Glutamatergic neuron (in vitro differentiated cells): ENCODE measurements around the gene HACE1. TPM values are rescaled to one million over a fixed set of nuclear protein-coding genes. Genes with fewer than 3 reads are reported as not detected.

Experiments
- DNase-seq: peaks from one replicate; pipeline ENCODE4 v3.0.0; 2022
- H3K27ac Mint-ChIP-seq: one replicate; pipeline ENCODE4 v1.8.0; 2020; ENCODE audit warnings: mild to moderate bottlenecking, mixed read lengths, inconsistent platforms; ENCODE audit not compliant: unreplicated experiment
- H3K27me3 Mint-ChIP-seq: one replicate; pipeline ENCODE4 v1.8.0; 2020; ENCODE audit warnings: mild to moderate bottlenecking, moderate library complexity, mixed read lengths, inconsistent platforms; ENCODE audit not compliant: unreplicated experiment
- H3K36me3 Mint-ChIP-seq: one replicate; pipeline ENCODE4 v1.8.0; 2020; ENCODE audit warnings: mild to moderate bottlenecking, mixed read lengths, inconsistent platforms; ENCODE audit not compliant: unreplicated experiment
- H3K4me1 Mint-ChIP-seq: one replicate; pipeline ENCODE4 v1.8.0; 2020; ENCODE audit warnings: mild to moderate bottlenecking, low read depth, mixed read lengths, inconsistent platforms; ENCODE audit not compliant: unreplicated experiment
- H3K4me3 Mint-ChIP-seq: one replicate; pipeline ENCODE4 v1.8.0; 2020; ENCODE audit warnings: mild to moderate bottlenecking, mixed read lengths, inconsistent platforms; ENCODE audit not compliant: unreplicated experiment
- H3K9me3 Mint-ChIP-seq: one replicate; pipeline ENCODE4 v1.8.0; 2020; ENCODE audit warnings: mild to moderate bottlenecking, moderate library complexity, mixed read lengths, inconsistent platforms; ENCODE audit not compliant: unreplicated experiment
- CTCF ChIP-seq: fragments of 200-600 bp; sonication (generic); IDR thresholded peaks from one replicate; pipeline ENCODE4 v1.5.0; 2021; ENCODE audit not compliant: partially characterized antibody, unreplicated experiment
- total RNA-seq: library from RNA; stranded (reverse); fragmentation: NEBNext Ultra II Directional; extraction: Animal tissue kit (Norgen Biotek cat#: 25700); gene quantifications from one replicate; pipeline ENCODE4 v1.2.1, GENCODE V29; 2021; ENCODE audit not compliant: unreplicated experiment

HACE1 gene
- total RNA-seq, 1 donor from 2014 or later = 22.0 TPM

DNA sequence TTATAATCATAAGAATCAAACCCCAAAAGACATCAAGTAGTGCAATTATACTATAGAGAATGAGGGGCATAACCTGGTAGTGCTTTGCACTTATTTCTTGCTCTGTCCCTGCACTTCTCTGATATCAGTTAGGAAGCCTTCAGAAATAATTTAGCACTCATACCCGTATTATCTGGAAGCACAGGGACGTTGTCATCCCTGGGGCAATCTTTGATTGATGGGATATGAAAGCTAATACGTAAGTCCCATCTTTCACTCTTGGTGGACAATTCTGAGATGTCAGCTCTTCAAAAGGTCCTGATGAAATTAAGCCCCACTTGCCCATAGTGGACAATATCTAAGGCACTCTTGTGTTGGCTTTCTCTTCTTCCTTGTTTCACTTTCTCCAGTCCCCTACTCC lies 144.9 kb downstream of the HACE1 start:
- no peaks in the 10 kb centered on the region for H3K9me3 Mint-ChIP-seq
- no peak for TF ChIP-seq CTCF

GRCh38 chr6:104713982-104714381 lies 145.7 kb downstream of the HACE1 start:
- no peaks in the 10 kb centered on the region for H3K36me3 Mint-ChIP-seq
- H3K4me3 Mint-ChIP-seq = no peak overlapping the region
- H3K27ac Mint-ChIP-seq = no peak overlapping the region
- H3K27me3 Mint-ChIP-seq = no peaks in the 10 kb centered on the region
- no peak for TF ChIP-seq CTCF
- no peaks in the 10 kb centered on the region for H3K9me3 Mint-ChIP-seq
- H3K4me1 Mint-ChIP-seq = peaks cover 3% of the 10 kb centered on the region
- DNase-seq = no peak

More for the DNA sequence above, 144.9 kb downstream of the HACE1 start:
- DNase-seq = no peak
- Mint-ChIP-seq H3K27me3 (no peaks in the 10 kb centered on the region), H3K4me1 (peaks cover 4% of the 10 kb centered on the region), H3K4me3 (no peak overlapping the region), H3K27ac (no peak overlapping the region), H3K36me3 (no peaks in the 10 kb centered on the region)

DNA sequence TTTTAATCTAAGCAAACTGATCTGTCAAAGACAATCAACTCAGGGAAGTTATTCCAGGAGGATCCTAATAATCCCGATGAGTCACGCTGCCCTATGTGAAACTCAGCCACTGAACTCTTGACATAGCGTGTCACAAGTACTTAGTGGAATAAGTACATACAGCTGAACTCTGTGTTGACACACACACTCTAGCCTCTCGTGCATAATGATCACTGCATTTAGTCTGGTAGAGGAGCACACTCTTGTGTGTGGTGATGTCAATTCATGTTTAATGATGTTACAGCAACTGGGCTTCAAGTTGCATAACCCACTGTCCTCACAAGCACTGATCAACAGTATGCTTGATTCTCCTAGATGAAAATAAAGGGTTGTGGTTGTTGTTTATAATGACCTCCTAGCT lies 148.3 kb downstream of the HACE1 start:
- no peak overlapping the region for H3K4me3 Mint-ChIP-seq
- H3K27me3 Mint-ChIP-seq = no peaks in the 10 kb centered on the region
- no peak for DNase-seq
- no peak for TF ChIP-seq CTCF
- H3K4me1 Mint-ChIP-seq = no peaks in the 10 kb centered on the region
- H3K27ac Mint-ChIP-seq = no peak overlapping the region
- H3K36me3 Mint-ChIP-seq = no peaks in the 10 kb centered on the region
- peaks cover 1% of the 10 kb centered on the region for H3K9me3 Mint-ChIP-seq

DNA sequence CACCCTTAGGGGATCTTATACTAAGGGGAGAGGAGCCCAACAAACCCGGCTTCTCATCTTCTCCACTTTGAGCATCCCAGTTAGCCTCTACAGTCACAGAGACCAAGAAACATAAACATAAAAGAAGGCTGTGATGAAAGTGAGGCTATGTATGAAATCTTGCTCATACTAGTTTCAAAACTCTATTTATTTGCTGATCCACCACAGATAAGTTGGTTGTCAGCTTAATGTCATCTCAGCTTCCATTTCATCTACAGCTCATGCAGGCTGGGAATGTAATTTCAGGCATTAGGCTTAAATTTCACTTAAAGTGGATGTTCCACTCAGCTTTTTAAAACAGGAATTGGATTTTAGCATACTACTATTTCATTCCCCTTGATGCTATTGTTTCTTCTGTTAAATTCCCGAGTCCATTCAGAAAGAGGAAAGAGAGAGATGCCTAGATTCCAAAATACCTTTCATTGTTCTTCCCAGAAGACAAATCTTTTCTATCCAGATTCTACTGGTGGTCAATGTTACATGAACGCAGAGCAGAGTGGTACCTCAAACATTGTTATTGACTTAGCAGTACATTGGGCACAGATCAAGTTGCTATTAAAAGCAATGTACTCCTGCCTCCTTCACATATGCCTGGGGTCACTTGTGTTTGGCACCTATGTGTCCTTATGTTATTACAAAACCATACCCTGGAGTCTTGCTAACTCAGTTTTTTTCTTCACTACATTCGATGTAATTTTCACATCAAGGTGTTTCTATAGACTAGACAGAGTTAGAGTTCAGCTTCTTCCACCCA lies 149.0 kb downstream of the HACE1 start:
- no peak overlapping the region for H3K27ac Mint-ChIP-seq
- no peak overlapping the region for H3K4me3 Mint-ChIP-seq
- no peak for DNase-seq
- TF ChIP-seq CTCF = no peak
- H3K36me3 Mint-ChIP-seq = no peaks in the 10 kb centered on the region
- peaks cover 1% of the 10 kb centered on the region for H3K9me3 Mint-ChIP-seq
- H3K27me3 Mint-ChIP-seq = no peaks in the 10 kb centered on the region
- H3K4me1 Mint-ChIP-seq = no peaks in the 10 kb centered on the region

DNA sequence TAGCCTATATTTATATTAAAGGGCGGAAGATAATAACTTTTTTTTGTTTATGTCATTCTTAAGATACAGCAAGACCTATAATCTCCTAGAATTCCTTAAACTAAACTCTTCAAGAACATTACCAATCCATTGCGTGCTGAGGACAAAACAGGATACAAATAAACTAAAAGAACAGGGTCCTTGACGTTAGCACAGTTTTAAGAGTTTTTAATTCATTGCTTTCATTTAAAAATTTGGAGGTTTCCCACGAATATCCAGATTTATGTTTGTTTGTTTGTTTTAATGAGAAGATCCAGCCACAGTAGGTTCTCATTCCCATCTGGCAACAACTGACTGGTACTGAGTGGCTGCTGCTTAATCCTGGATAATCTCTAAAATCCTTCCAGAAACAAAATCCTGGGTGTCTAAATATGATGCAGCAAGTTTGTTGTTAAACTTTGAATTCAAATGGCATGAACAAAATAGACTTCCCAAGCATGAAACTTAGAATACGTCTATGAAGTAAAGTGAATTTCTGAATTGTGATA lies 153.7 kb downstream of the HACE1 start:
- H3K27ac Mint-ChIP-seq = no peak overlapping the region
- H3K4me1 Mint-ChIP-seq = peaks cover 1% of the 10 kb centered on the region
- no peaks in the 10 kb centered on the region for H3K27me3 Mint-ChIP-seq
- no peak for TF ChIP-seq CTCF
- H3K9me3 Mint-ChIP-seq = peaks cover 1% of the 10 kb centered on the region
- no peak overlapping the region for H3K4me3 Mint-ChIP-seq
- no peak for DNase-seq
- no peaks in the 10 kb centered on the region for H3K36me3 Mint-ChIP-seq
